Gastrocnemius medialis (tissue), 4 donors: ENCODE results near the gene KLC1. TPM values are rescaled to one million over a fixed set of nuclear protein-coding genes. Genes with fewer than 3 reads are reported as not detected.

ENCODE experiments used
- ATAC-seq, 2 donors: fragments of 150-250 bp; one replicate each; pipeline ENCODE4 v1.9.1; 2016
- DNase-seq, 2 donors: peaks; one replicate each; pipeline ENCODE4 v3.0.0-alpha.2; 2019
- H3K27ac ChIP-seq, 4 donors: fragments of 200-600 bp; sonication (generic); 1 replicate in 1 of 4; 2 replicates in 3 of 4; pipeline ENCODE4 v1.5.1; 2016 to 2018; ENCODE audit warnings: mild to moderate bottlenecking in 2 of 4, moderate library complexity in 1 of 4
- H3K27me3 ChIP-seq, 3 donors: fragments of 200-600 bp; sonication (generic) in 2 of 3; 1 replicate in 1 of 3; 2 replicates in 2 of 3; pipeline versions ENCODE4 v1.5.1 to v1.6.0; 2016 to 2019; ENCODE audit warnings: mild to moderate bottlenecking in 1 of 3, moderate library complexity in 1 of 3
- H3K36me3 ChIP-seq, 2 donors: fragments of 200-600 bp; sonication (generic) in 1 of 2; one replicate each; pipeline ENCODE4 v1.5.1; 2017 to 2018
- H3K4me1 ChIP-seq, 2 donors: fragments of 200-600 bp; sonication (generic) in 1 of 2; one replicate each; pipeline ENCODE4 v1.5.1; 2016 to 2017; ENCODE audit warnings: mild to moderate bottlenecking in 2 of 2
- H3K4me3 ChIP-seq, 4 donors: fragments of 200-600 bp; sonication (generic) in 3 of 4; 1 replicate in 1 of 4; 2 replicates in 3 of 4; pipeline ENCODE4 v1.5.1; 2016 to 2019; ENCODE audit warnings: mild to moderate bottlenecking in 2 of 4
- H3K9me3 ChIP-seq, 3 donors: fragments of 200-600 bp; sonication (generic) in 2 of 3; 1 replicate in 1 of 3; 2 replicates in 2 of 3; pipeline ENCODE4 v1.5.1; 2016 to 2019
- CTCF ChIP-seq, 5 experiments: fragments of 450-650 bp in 3 of 5; fragments of 200-600 bp in 2 of 5; sonication (generic) in 2 of 5; IDR thresholded peaks in 4 of 5; conservative IDR thresholded peaks in 1 of 5; 1 replicate in 4 of 5; 2 replicates in 1 of 5; pipeline ENCODE4 v1.5.1; 2016 to 2019; ENCODE audit warnings: antibody characterized with exemption in 5 of 5, mild to moderate bottlenecking in 3 of 5, moderate library complexity in 3 of 5
- POLR2A ChIP-seq, 2 donors: fragments of 450-650 bp; IDR thresholded peaks; one replicate each; pipeline ENCODE4 v1.6.1; 2017; ENCODE audit warnings: antibody characterized with exemption in 2 of 2, mild to moderate bottlenecking in 2 of 2, moderate library complexity in 2 of 2
- in situ Hi-C, 4 donors: fragments of 200-750 bp; cut with MboI; loops; one replicate each; pipeline versions ENCODE4 v1.15.0 to v1.8.0; 2017; ENCODE audit warnings: low sequenced_read_pairs in 4 of 4
- intact Hi-C: fragments of 100-400 bp; cut with DNase I; formaldehyde crosslinking; loops from one replicate; pipeline ENCODE4 v1.15.1; 2023; ENCODE audit warnings: low total_unique reads
- total RNA-seq, 4 donors: library from RNA; depleted of rRNA; stranded (reverse); fragments of >200 nt; gene quantifications; one replicate each; pipeline versions ENCODE4 v1.1.0 to v1.2.3, GENCODE V29; 2016

KLC1 gene
- total RNA-seq, 4 donors from 2014 or later = 217 to 398 (median 309) TPM

- Histone ChIP-seq H3K4me3 (no peak overlapping the region), H3K9me3 (no peaks in the 10 kb centered on the region), H3K4me1 (peaks cover 5 to 31% of the 10 kb centered on the region in 2 donors), H3K27me3 (no peaks in the 10 kb centered on the region), H3K27ac (no peak overlapping the region), H3K36me3 (peaks cover 0 to 40% of the 10 kb centered on the region in 2 donors)
- TF ChIP-seq CTCF (IDR thresholded peaks at IDR 0.05 in 4 of 5, conservative IDR thresholded peaks at IDR 0.05 in 1 of 5) = no peak
- TF ChIP-seq POLR2A (IDR thresholded peaks at IDR 0.05) = no peak
- DNase-seq = no peak
- ATAC-seq = no peak
- in situ Hi-C loops (no loop called here), intact Hi-C loops (no loop called here)
Measured at GRCh38 chr14:103731481-103731880, 102.5 kb downstream of the KLC1 start.

GRCh38 chr14:103731916-103732867 lies 103.2 kb downstream of the KLC1 start:
- in situ Hi-C loops = no loop called here
- no peaks in the 10 kb centered on the region for H3K9me3 ChIP-seq
- H3K36me3 ChIP-seq = peaks cover 0 to 40% of the 10 kb centered on the region in 2 donors
- H3K27ac ChIP-seq = peak overlapping the region in 1 of 4 donors; percentile 58
- ATAC-seq = no peak
- intact Hi-C loops = no loop called here
- peaks cover 5 to 38% of the 10 kb centered on the region in 2 donors for H3K4me1 ChIP-seq
- TF ChIP-seq POLR2A (IDR thresholded peaks at IDR 0.05) (no peak), CTCF (IDR thresholded peaks at IDR 0.05 in 4 of 5, conservative IDR thresholded peaks at IDR 0.05 in 1 of 5) (no peak)
- H3K27me3 ChIP-seq = no peaks in the 10 kb centered on the region
- H3K4me3 ChIP-seq = no peak overlapping the region
- DNase-seq = no peak

GRCh38 chr14:103732868-103733620 lies 104.0 kb downstream of the KLC1 start:
- Histone ChIP-seq H3K9me3 (no peaks in the 10 kb centered on the region), H3K27me3 (no peaks in the 10 kb centered on the region), H3K4me3 (no peak overlapping the region), H3K4me1 (peaks cover 5 to 44% of the 10 kb centered on the region in 2 donors), H3K27ac (peak overlapping the region in 1 of 4 donors; percentile 58), H3K36me3 (peaks cover 0 to 40% of the 10 kb centered on the region in 2 donors)
- in situ Hi-C loops (no loop called here), intact Hi-C loops (no loop called here)
- ATAC-seq (no peak), DNase-seq (no peak)
- TF ChIP-seq POLR2A (IDR thresholded peaks at IDR 0.05) (no peak), CTCF (IDR thresholded peaks at IDR 0.05 in 4 of 5, conservative IDR thresholded peaks at IDR 0.05 in 1 of 5) (no peak)

GRCh38 chr14:103733651-103734050 lies 104.6 kb downstream of the KLC1 start:
- TF ChIP-seq CTCF (IDR thresholded peaks at IDR 0.05 in 4 of 5, conservative IDR thresholded peaks at IDR 0.05 in 1 of 5) (no peak), POLR2A (IDR thresholded peaks at IDR 0.05) (no peak)
- H3K27ac ChIP-seq = no peak overlapping the region
- H3K27me3 ChIP-seq = no peaks in the 10 kb centered on the region
- in situ Hi-C loops (no loop called here), intact Hi-C loops (no loop called here)
- H3K9me3 ChIP-seq = no peaks in the 10 kb centered on the region
- H3K4me3 ChIP-seq = no peak overlapping the region
- ATAC-seq (no peak), DNase-seq (no peak)
- peaks cover 0 to 43% of the 10 kb centered on the region in 2 donors for H3K36me3 ChIP-seq
- peaks cover 5 to 39% of the 10 kb centered on the region in 2 donors for H3K4me1 ChIP-seq
